Naive B cell (primary cell): ENCODE data around the gene SERPIND1. TPM values are rescaled to one million over a fixed set of nuclear protein-coding genes. Genes with fewer than 3 reads are reported as not detected.

ENCODE experiments used
- ATAC-seq, 2 donors: fragments of 150-1000 bp; cut with Tn5 transposase; 2 replicates each; pipeline ENCODE4 v1.10.0; 2021; ENCODE audit warnings: low read depth in 2 of 2, mild to moderate bottlenecking in 2 of 2, moderate library complexity in 2 of 2
- DNase-seq: peaks from one replicate; pipeline ENCODE4 v3.0.0; 2022
- H3K27ac Mint-ChIP-seq, 6 donors: one replicate each; pipeline ENCODE4 v1.8.0; 2020 to 2022; ENCODE audit warnings: mild to moderate bottlenecking in 6 of 6, mixed read lengths in 6 of 6, moderate library complexity in 5 of 6, inconsistent platforms in 2 of 6
- H3K27me3 Mint-ChIP-seq, 3 donors: one replicate each; pipeline ENCODE4 v1.8.0; 2021 to 2022; ENCODE audit warnings: mixed read lengths in 3 of 3, mild to moderate bottlenecking in 1 of 3
- H3K36me3 Mint-ChIP-seq, 2 donors: one replicate each; pipeline ENCODE4 v1.8.0; 2020 to 2022; ENCODE audit warnings: mixed read lengths in 2 of 2, inconsistent platforms in 1 of 2, mild to moderate bottlenecking in 1 of 2
- H3K4me1 Mint-ChIP-seq, 3 donors: one replicate each; pipeline ENCODE4 v1.8.0; 2020 to 2022; ENCODE audit warnings: mixed read lengths in 3 of 3, inconsistent platforms in 1 of 3, mild to moderate bottlenecking in 1 of 3, moderate library complexity in 1 of 3
- H3K4me3 Mint-ChIP-seq, 8 donors: one replicate each; pipeline ENCODE4 v1.8.0; 2020 to 2022; ENCODE audit warnings: mild to moderate bottlenecking in 8 of 8, mixed read lengths in 8 of 8, moderate library complexity in 8 of 8, inconsistent platforms in 2 of 8
- H3K9me3 Mint-ChIP-seq, 7 donors: one replicate each; pipeline ENCODE4 v1.8.0; 2020 to 2022; ENCODE audit warnings: mixed read lengths in 7 of 7, mild to moderate bottlenecking in 5 of 7, inconsistent platforms in 2 of 7, moderate library complexity in 1 of 7
- polyA plus RNA-seq, 6 donors: library from polyadenylated mRNA; unstranded; fragments of 300-500 nt; fragmentation: Illumina TruSeq; gene quantifications; one replicate each; pipeline ENCODE4 v1.2.3, GENCODE V29; 2021; ENCODE audit warnings: low read depth in 6 of 6

Gene SERPIND1
- polyA plus RNA-seq, 6 donors from 2014 or later = 0.13 to 0.27 (median 0.24) TPM; not detected in 2

- ATAC-seq (no peak), DNase-seq (no peak)
- no peak overlapping the region for H3K27ac Mint-ChIP-seq
- H3K4me3 Mint-ChIP-seq = no peak overlapping the region
- peaks cover 4 to 8% of the 10 kb centered on the region in 2 donors for H3K36me3 Mint-ChIP-seq
- H3K4me1 Mint-ChIP-seq = peaks cover 31 to 51% (median 39%) of the 10 kb centered on the region in 3 donors
- H3K9me3 Mint-ChIP-seq = no peaks in the 10 kb centered on the region
- no peaks in the 10 kb centered on the region for H3K27me3 Mint-ChIP-seq
These were observed 22.6 kb upstream of the SERPIND1 start for GRCh38 chr22:20751185-20751851.

- H3K27me3 Mint-ChIP-seq = no peaks in the 10 kb centered on the region
- peaks cover 27 to 42% (median 39%) of the 10 kb centered on the region in 3 donors for H3K4me1 Mint-ChIP-seq
- no peak overlapping the region for H3K27ac Mint-ChIP-seq
- ATAC-seq (no peak), DNase-seq (no peak)
- H3K4me3 Mint-ChIP-seq = no peak overlapping the region
- H3K9me3 Mint-ChIP-seq = no peaks in the 10 kb centered on the region
- peaks cover 8 to 9% of the 10 kb centered on the region in 2 donors for H3K36me3 Mint-ChIP-seq
These were observed 21.7 kb upstream of the SERPIND1 start for GRCh38 chr22:20752104-20752741.

DNA sequence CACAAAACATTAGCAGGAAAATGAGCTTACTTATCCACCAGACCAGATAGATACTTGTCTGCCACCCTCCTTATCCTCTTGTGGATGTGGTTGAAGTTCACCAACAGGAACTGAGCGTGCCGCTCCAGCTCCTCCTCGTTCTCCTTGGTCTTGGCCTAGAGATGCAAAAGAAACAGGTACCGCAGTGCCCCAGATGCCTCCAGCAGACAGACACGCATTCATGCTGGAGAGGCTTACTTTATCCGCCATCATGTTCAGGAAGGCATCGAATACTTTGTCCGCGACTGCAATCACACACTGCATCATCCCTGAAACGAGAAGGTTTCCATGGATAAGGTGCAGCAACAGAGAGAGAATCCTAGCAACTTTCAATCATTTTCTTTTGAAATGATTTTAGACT, 21.0 kb upstream of the SERPIND1 start:
- Mint-ChIP-seq H3K4me3 (peak overlapping the region in 1 of 8 donors; percentile 12), H3K9me3 (no peaks in the 10 kb centered on the region), H3K36me3 (peaks cover 8 to 10% of the 10 kb centered on the region in 2 donors), H3K27me3 (no peaks in the 10 kb centered on the region), H3K4me1 (peaks cover 27 to 35% (median 34%) of the 10 kb centered on the region in 3 donors), H3K27ac (no peak overlapping the region)
- no peak for DNase-seq
- ATAC-seq = no peak

- no peaks in the 10 kb centered on the region for H3K9me3 Mint-ChIP-seq
- H3K4me1 Mint-ChIP-seq = no peaks in the 10 kb centered on the region
- peaks cover 0 to 23% of the 10 kb centered on the region in 2 donors for H3K36me3 Mint-ChIP-seq
- H3K27me3 Mint-ChIP-seq = no peaks in the 10 kb centered on the region
- no peak for DNase-seq
- no peak for ATAC-seq
- H3K27ac Mint-ChIP-seq = peak overlapping the region in 1 of 6 donors; percentile 8
- H3K4me3 Mint-ChIP-seq = no peak overlapping the region
These were observed 17.1 kb upstream of the SERPIND1 start for GRCh38 chr22:20756846-20757245.

- Mint-ChIP-seq H3K27me3 (no peaks in the 10 kb centered on the region), H3K9me3 (no peaks in the 10 kb centered on the region), H3K4me3 (no peak overlapping the region), H3K36me3 (peaks cover 3 to 28% of the 10 kb centered on the region in 2 donors), H3K27ac (no peak overlapping the region), H3K4me1 (no peaks in the 10 kb centered on the region)
- DNase-seq = no peak
- ATAC-seq = no peak
These were observed 15.2 kb upstream of the SERPIND1 start for GRCh38 chr22:20758688-20759087.

GRCh38 chr22:20760084-20760483, 13.8 kb upstream of the SERPIND1 start:
- Mint-ChIP-seq H3K27ac (no peak overlapping the region), H3K4me1 (no peaks in the 10 kb centered on the region), H3K9me3 (no peaks in the 10 kb centered on the region), H3K4me3 (no peak overlapping the region), H3K27me3 (no peaks in the 10 kb centered on the region), H3K36me3 (peaks cover 17 to 38% of the 10 kb centered on the region in 2 donors)
- ATAC-seq (no peak), DNase-seq (no peak)

GRCh38 chr22:20761536-20761935, 12.4 kb upstream of the SERPIND1 start:
- ATAC-seq (no peak), DNase-seq (no peak)
- no peak overlapping the region for H3K4me3 Mint-ChIP-seq
- H3K27me3 Mint-ChIP-seq = no peaks in the 10 kb centered on the region
- no peak overlapping the region for H3K27ac Mint-ChIP-seq
- H3K4me1 Mint-ChIP-seq = peaks cover 0 to 5% (median 0%) of the 10 kb centered on the region in 3 donors
- H3K36me3 Mint-ChIP-seq = peaks cover 26 to 46% of the 10 kb centered on the region in 2 donors
- no peaks in the 10 kb centered on the region for H3K9me3 Mint-ChIP-seq

DNA sequence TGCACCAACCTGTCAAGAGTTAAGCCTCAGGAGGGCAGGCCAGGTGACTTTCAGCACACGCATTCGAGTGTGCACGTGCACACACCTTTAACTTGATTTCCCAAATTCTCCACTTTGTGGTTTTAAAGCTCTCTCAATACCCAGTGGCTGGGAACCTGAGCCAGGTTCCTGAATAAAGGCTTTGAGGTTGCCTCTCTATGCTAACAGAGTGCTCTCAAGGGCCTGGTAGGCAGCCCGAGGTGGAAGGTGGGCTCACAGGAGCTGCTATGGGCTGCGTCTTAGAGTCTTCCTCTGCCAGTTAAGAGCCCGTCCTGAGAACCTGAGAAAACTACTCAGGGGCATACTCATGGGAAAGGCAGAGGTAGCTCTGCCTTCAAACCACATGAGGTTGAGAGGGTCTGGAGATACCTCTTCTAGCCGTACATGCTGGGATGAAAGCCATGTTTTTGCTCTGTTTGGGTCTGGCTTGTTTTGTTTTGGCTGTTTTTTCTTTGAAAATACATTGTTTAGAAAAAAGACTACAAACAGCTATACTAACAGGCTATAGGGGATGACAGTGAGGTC, 11.6 kb upstream of the SERPIND1 start:
- H3K36me3 Mint-ChIP-seq = peaks cover 26 to 40% of the 10 kb centered on the region in 2 donors

GRCh38 chr22:20763630-20764470, 10.1 kb upstream of the SERPIND1 start:
- H3K4me3 Mint-ChIP-seq = no peak overlapping the region
- ATAC-seq (no peak), DNase-seq (no peak)
- H3K9me3 Mint-ChIP-seq = peaks cover 0 to 1% (median 0%) of the 10 kb centered on the region in 7 donors
- no peaks in the 10 kb centered on the region for H3K27me3 Mint-ChIP-seq
- peaks cover 0 to 5% (median 0%) of the 10 kb centered on the region in 3 donors for H3K4me1 Mint-ChIP-seq
- H3K27ac Mint-ChIP-seq = no peak overlapping the region
- peaks cover 26 to 40% of the 10 kb centered on the region in 2 donors for H3K36me3 Mint-ChIP-seq

More for the DNA sequence above, 11.6 kb upstream of the SERPIND1 start:
- Mint-ChIP-seq H3K27me3 (no peaks in the 10 kb centered on the region), H3K27ac (no peak overlapping the region), H3K4me3 (no peak overlapping the region), H3K9me3 (no peaks in the 10 kb centered on the region), H3K4me1 (peaks cover 0 to 5% (median 0%) of the 10 kb centered on the region in 3 donors)
- DNase-seq (no peak), ATAC-seq (no peak)

- DNase-seq (no peak), ATAC-seq (no peak)
- Mint-ChIP-seq H3K27me3 (no peaks in the 10 kb centered on the region), H3K4me3 (no peak overlapping the region), H3K9me3 (peaks cover 0 to 4% (median 0%) of the 10 kb centered on the region in 7 donors), H3K36me3 (peaks cover 26 to 40% of the 10 kb centered on the region in 2 donors), H3K4me1 (peaks cover 0 to 7% (median 5%) of the 10 kb centered on the region in 3 donors), H3K27ac (no peak overlapping the region)
These were observed 9.5 kb upstream of the SERPIND1 start for GRCh38 chr22:20764471-20764720.

DNA sequence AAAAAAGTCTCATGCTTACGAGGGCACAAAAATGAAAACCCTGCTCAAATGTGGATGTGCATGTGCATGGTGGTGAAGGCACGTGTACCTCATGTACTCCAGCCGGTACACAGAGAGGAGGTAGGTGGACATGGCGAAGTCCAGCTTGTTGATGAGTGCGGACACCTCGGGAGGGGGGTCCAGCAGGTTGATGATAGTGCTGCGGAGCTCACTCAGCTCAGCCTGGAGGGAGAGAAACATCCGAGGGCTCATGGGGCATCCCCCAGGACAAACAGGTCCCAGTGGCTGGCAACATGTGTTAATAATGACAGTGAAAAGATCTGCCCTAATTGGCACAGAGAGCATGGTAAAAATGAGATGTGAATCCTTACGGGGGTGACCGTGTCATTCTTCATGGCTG, 9.2 kb upstream of the SERPIND1 start:
- Mint-ChIP-seq H3K9me3 (peaks cover 0 to 4% (median 0%) of the 10 kb centered on the region in 7 donors), H3K4me3 (peak overlapping the region in 1 of 8 donors; percentile 54), H3K4me1 (peaks cover 0 to 10% (median 6%) of the 10 kb centered on the region in 3 donors), H3K27ac (peak overlapping the region in 1 of 6 donors; percentile 74), H3K27me3 (no peaks in the 10 kb centered on the region), H3K36me3 (peaks cover 26 to 40% of the 10 kb centered on the region in 2 donors)
- no peak for DNase-seq
- ATAC-seq = no peak

- Mint-ChIP-seq H3K4me3 (no peak overlapping the region), H3K9me3 (peaks cover 0 to 4% (median 0%) of the 10 kb centered on the region in 7 donors), H3K27ac (peak overlapping the region in 1 of 6 donors; percentile 6), H3K36me3 (peaks cover 26 to 35% of the 10 kb centered on the region in 2 donors), H3K4me1 (peaks cover 0 to 13% (median 6%) of the 10 kb centered on the region in 3 donors), H3K27me3 (no peaks in the 10 kb centered on the region)
- DNase-seq (no peak), ATAC-seq (no peak)
These were observed 8.0 kb upstream of the SERPIND1 start for GRCh38 chr22:20765938-20766337.

DNA sequence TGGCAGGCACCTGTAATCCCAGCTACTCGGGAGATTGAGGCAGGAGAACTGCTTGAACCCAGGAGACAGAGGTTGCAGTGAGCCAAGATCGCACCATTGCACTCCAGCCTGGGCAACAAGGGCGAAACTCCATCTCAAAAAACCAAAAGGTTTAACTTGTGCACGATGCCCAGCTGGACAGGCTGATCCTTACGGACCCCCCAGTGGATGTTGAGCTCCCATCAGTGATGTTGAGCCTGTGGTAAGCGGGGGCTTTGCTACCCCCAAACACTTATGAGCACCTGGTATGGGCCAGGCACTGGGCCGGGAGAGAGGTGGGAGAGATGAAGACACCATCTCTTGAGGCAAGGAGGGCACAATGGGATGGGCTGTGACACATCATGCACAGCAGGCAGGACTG, 7.4 kb upstream of the SERPIND1 start:
- peaks cover 0 to 4% (median 0%) of the 10 kb centered on the region in 7 donors for H3K9me3 Mint-ChIP-seq
- H3K27me3 Mint-ChIP-seq = no peaks in the 10 kb centered on the region
- H3K36me3 Mint-ChIP-seq = peaks cover 26 to 30% of the 10 kb centered on the region in 2 donors
- no peak overlapping the region for H3K27ac Mint-ChIP-seq
- H3K4me1 Mint-ChIP-seq = peaks cover 0 to 13% (median 6%) of the 10 kb centered on the region in 3 donors
- ATAC-seq = no peak
- no peak for DNase-seq
- no peak overlapping the region for H3K4me3 Mint-ChIP-seq
